Natural killer cell treated with Interleukin-12 subunit alpha and Interleukin-12 subunit beta and Interleukin-15 and Interleukin-18, amount 100 ng/mL, for 72 hours (primary cell): ENCODE data around the gene CPEB4. TPM values are rescaled to one million over a fixed set of nuclear protein-coding genes. Genes with fewer than 3 reads are reported as not detected.
A peak's percentile ranks its signal among the peaks of the same experiment; 100 is the strongest.

Source experiments
- ATAC-seq, 2 donors: fragments of 150-1000 bp; cut with Tn5 transposase in 1 of 2; sonication (Bioruptor Pico), chemical (Tn5 transposase) in 1 of 2; 2 replicates each; pipeline ENCODE4 v1.10.0; 2021
- DNase-seq: peaks from one replicate; pipeline ENCODE4 v3.0.0; 2022; ENCODE audit warnings: low spot score
- H3K27ac Mint-ChIP-seq, 2 donors: 1 replicate in 1 of 2; 2 replicates in 1 of 2; pipeline ENCODE4 v1.8.0; 2022; ENCODE audit warnings: mixed read lengths in 2 of 2, mild to moderate bottlenecking in 1 of 2, moderate library complexity in 1 of 2
- H3K27me3 Mint-ChIP-seq, 2 donors: 1 replicate in 1 of 2; 2 replicates in 1 of 2; pipeline ENCODE4 v1.8.0; 2022; ENCODE audit warnings: mixed read lengths in 2 of 2
- H3K36me3 Mint-ChIP-seq: one replicate; pipeline ENCODE4 v1.8.0; 2022; ENCODE audit warnings: mixed read lengths
- H3K4me1 Mint-ChIP-seq, 2 donors: 1 replicate in 1 of 2; 2 replicates in 1 of 2; pipeline ENCODE4 v1.8.0; 2022; ENCODE audit warnings: low read depth in 2 of 2, mixed read lengths in 2 of 2, mild to moderate bottlenecking in 1 of 2
- H3K4me3 Mint-ChIP-seq: one replicate; pipeline ENCODE4 v1.8.0; 2022; ENCODE audit warnings: mixed read lengths
- H3K9me3 Mint-ChIP-seq: 2 replicates; pipeline ENCODE4 v1.8.0; 2022; ENCODE audit warnings: mixed read lengths
- total RNA-seq, 2 donors: library from RNA; stranded (reverse); gene quantifications; one replicate each; pipeline ENCODE4 v1.2.3, GENCODE V29; 2022

CPEB4 gene
- total RNA-seq, 2 donors from 2014 or later, result 29.9 to 45.6 TPM

GRCh38 chr5:173967241-173967640 lies 79.1 kb downstream of the CPEB4 start:
- DNase-seq, result no peak
- no peak overlapping the region for H3K27ac Mint-ChIP-seq
- ATAC-seq, result no peak
- peaks cover 0 to 3% of the 10 kb centered on the region in 2 donors for H3K4me1 Mint-ChIP-seq
- no peaks in the 10 kb centered on the region for H3K36me3 Mint-ChIP-seq
- H3K27me3 Mint-ChIP-seq, result peaks cover 14 to 20% of the 10 kb centered on the region in 2 donors
- no peak overlapping the region for H3K4me3 Mint-ChIP-seq
- no peaks in the 10 kb centered on the region for H3K9me3 Mint-ChIP-seq

GRCh38 chr5:173968154-173968797 lies 80.1 kb downstream of the CPEB4 start:
- Mint-ChIP-seq H3K27me3 (peaks cover 17 to 20% of the 10 kb centered on the region in 2 donors), H3K27ac (no peak overlapping the region), H3K9me3 (no peaks in the 10 kb centered on the region), H3K4me3 (no peak overlapping the region), H3K4me1 (peaks cover 5 to 7% of the 10 kb centered on the region in 2 donors), H3K36me3 (no peaks in the 10 kb centered on the region)
- no peak for ATAC-seq
- no peak for DNase-seq

GRCh38 chr5:173969167-173970049 lies 81.3 kb downstream of the CPEB4 start:
- no peaks in the 10 kb centered on the region for H3K36me3 Mint-ChIP-seq
- no peak overlapping the region for H3K27ac Mint-ChIP-seq
- H3K4me3 Mint-ChIP-seq, result no peak overlapping the region
- peaks cover 8 to 9% of the 10 kb centered on the region in 2 donors for H3K4me1 Mint-ChIP-seq
- DNase-seq (no peak), ATAC-seq (no peak)
- H3K9me3 Mint-ChIP-seq, result no peaks in the 10 kb centered on the region
- H3K27me3 Mint-ChIP-seq, result peaks cover 20 to 25% of the 10 kb centered on the region in 2 donors

- Mint-ChIP-seq H3K9me3 (no peaks in the 10 kb centered on the region), H3K27me3 (peaks cover 22 to 29% of the 10 kb centered on the region in 2 donors), H3K36me3 (no peaks in the 10 kb centered on the region), H3K4me1 (peaks cover 8 to 9% of the 10 kb centered on the region in 2 donors), H3K27ac (no peak overlapping the region), H3K4me3 (no peak overlapping the region)
- DNase-seq (no peak), ATAC-seq (no peak)
These were observed 82.9 kb downstream of the CPEB4 start for GRCh38 chr5:173970878-173971650.

- H3K27ac Mint-ChIP-seq, result no peak overlapping the region
- H3K36me3 Mint-ChIP-seq, result no peaks in the 10 kb centered on the region
- no peaks in the 10 kb centered on the region for H3K9me3 Mint-ChIP-seq
- ATAC-seq (no peak), DNase-seq (no peak)
- peaks cover 28 to 35% of the 10 kb centered on the region in 2 donors for H3K27me3 Mint-ChIP-seq
- H3K4me1 Mint-ChIP-seq, result peaks cover 8 to 9% of the 10 kb centered on the region in 2 donors
- H3K4me3 Mint-ChIP-seq, result no peak overlapping the region
These were observed 83.7 kb downstream of the CPEB4 start for GRCh38 chr5:173971681-173972345.

- ATAC-seq (no peak), DNase-seq (no peak)
- H3K9me3 Mint-ChIP-seq, result no peaks in the 10 kb centered on the region
- peaks cover 32 to 39% of the 10 kb centered on the region in 2 donors for H3K27me3 Mint-ChIP-seq
- H3K27ac Mint-ChIP-seq, result no peak overlapping the region
- peaks cover 8 to 9% of the 10 kb centered on the region in 2 donors for H3K4me1 Mint-ChIP-seq
- no peaks in the 10 kb centered on the region for H3K36me3 Mint-ChIP-seq
- no peak overlapping the region for H3K4me3 Mint-ChIP-seq
These were observed 84.4 kb downstream of the CPEB4 start for GRCh38 chr5:173972607-173972924.

- Mint-ChIP-seq H3K27me3 (peaks cover 36 to 43% of the 10 kb centered on the region in 2 donors), H3K4me1 (peaks cover 8 to 9% of the 10 kb centered on the region in 2 donors), H3K9me3 (no peaks in the 10 kb centered on the region), H3K36me3 (no peaks in the 10 kb centered on the region), H3K4me3 (peak overlapping the region; percentile 68), H3K27ac (no peak overlapping the region)
- peak; percentile 69 for DNase-seq
- peak; percentile 67 to 82 for ATAC-seq
These were observed 84.9 kb downstream of the CPEB4 start for GRCh38 chr5:173972925-173973615.

GRCh38 chr5:173973616-173973969 lies 85.4 kb downstream of the CPEB4 start:
- no peak for DNase-seq
- peak overlapping the region; percentile 68 for H3K4me3 Mint-ChIP-seq
- no peaks in the 10 kb centered on the region for H3K9me3 Mint-ChIP-seq

GRCh38 chr5:173974688-173975239 lies 86.6 kb downstream of the CPEB4 start:
- Mint-ChIP-seq H3K9me3 (no peaks in the 10 kb centered on the region), H3K27me3 (peaks cover 43 to 47% of the 10 kb centered on the region in 2 donors), H3K4me1 (peaks cover 8 to 9% of the 10 kb centered on the region in 2 donors), H3K27ac (no peak overlapping the region), H3K36me3 (no peaks in the 10 kb centered on the region), H3K4me3 (no peak overlapping the region)
- no peak for ATAC-seq
- no peak for DNase-seq

More at GRCh38 chr5:173973616-173973969, 85.4 kb downstream of the CPEB4 start:
- H3K4me1 Mint-ChIP-seq, result peaks cover 8 to 9% of the 10 kb centered on the region in 2 donors
- no peak overlapping the region for H3K27ac Mint-ChIP-seq
- H3K27me3 Mint-ChIP-seq, result peaks cover 41 to 45% of the 10 kb centered on the region in 2 donors
- H3K36me3 Mint-ChIP-seq, result no peaks in the 10 kb centered on the region
- ATAC-seq, result peak in 1 of 2 donors; percentile 44

GRCh38 chr5:173981185-173981761 lies 93.1 kb downstream of the CPEB4 start:
- ATAC-seq (no peak), DNase-seq (no peak)
- Mint-ChIP-seq H3K4me3 (no peak overlapping the region), H3K27ac (no peak overlapping the region), H3K9me3 (no peaks in the 10 kb centered on the region), H3K36me3 (no peaks in the 10 kb centered on the region), H3K27me3 (peaks cover 36 to 67% of the 10 kb centered on the region in 2 donors), H3K4me1 (no peaks in the 10 kb centered on the region)

- no peaks in the 10 kb centered on the region for H3K9me3 Mint-ChIP-seq
- no peak overlapping the region for H3K4me3 Mint-ChIP-seq
- peak in 1 of 2 donors; percentile 50 for ATAC-seq
- H3K27ac Mint-ChIP-seq, result no peak overlapping the region
- H3K36me3 Mint-ChIP-seq, result no peaks in the 10 kb centered on the region
- no peak for DNase-seq
- H3K4me1 Mint-ChIP-seq, result no peaks in the 10 kb centered on the region
- peaks cover 19 to 45% of the 10 kb centered on the region in 2 donors for H3K27me3 Mint-ChIP-seq
These were observed 96.1 kb downstream of the CPEB4 start for GRCh38 chr5:173984218-173984617.
